GM19372 (cell line): Measurements from ENCODE around the gene RYR3.

Experiments
- ATAC-seq: cut with Tn5 transposase; IDR thresholded peaks from one replicate; pipeline ENCODE4 v1.9.1; 2021; ENCODE audit warnings: mild to moderate bottlenecking, low read depth, moderate library complexity; ENCODE audit not compliant: unreplicated experiment

RYR3 gene

GRCh38 chr15:33851079-33851478 is 540.3 kb downstream of the RYR3 start:
- no peak for ATAC-seq

GRCh38 chr15:33852094-33852493 is 541.3 kb downstream of the RYR3 start:
- no peak for ATAC-seq

GRCh38 chr15:33852570-33852969 is 541.8 kb downstream of the RYR3 start:
- ATAC-seq, result no peak

- no peak for ATAC-seq
These were observed 547.0 kb downstream of the RYR3 start for GRCh38 chr15:33857726-33858125.

GRCh38 chr15:33858836-33859235 is 548.1 kb downstream of the RYR3 start:
- ATAC-seq, result no peak

- ATAC-seq, result no peak
These were observed 549.3 kb downstream of the RYR3 start for GRCh38 chr15:33859992-33860545.

GRCh38 chr15:33860754-33861153 is 550.0 kb downstream of the RYR3 start:
- no peak for ATAC-seq

GRCh38 chr15:33864360-33865075 is 553.8 kb downstream of the RYR3 start:
- no peak for ATAC-seq

GRCh38 chr15:33865416-33865815 is 554.6 kb downstream of the RYR3 start:
- ATAC-seq, result no peak

- no peak for ATAC-seq
These were observed 555.5 kb downstream of the RYR3 start for GRCh38 chr15:33866101-33866737.

- ATAC-seq, result no peak
These were observed 561.2 kb downstream of the RYR3 start for GRCh38 chr15:33871980-33872379.

GRCh38 chr15:33872416-33873106 is 561.8 kb downstream of the RYR3 start:
- no peak for ATAC-seq

- no peak for ATAC-seq
These were observed 563.4 kb downstream of the RYR3 start for GRCh38 chr15:33874156-33874555.

GRCh38 chr15:33882921-33883320 is 572.2 kb downstream of the RYR3 start:
- ATAC-seq, result no peak

GRCh38 chr15:33888176-33888575 is 577.4 kb downstream of the RYR3 start:
- ATAC-seq, result no peak

- ATAC-seq, result peak; percentile 72
These were observed 583.4 kb downstream of the RYR3 start for GRCh38 chr15:33894193-33894592.

GRCh38 chr15:33902043-33902442 is 591.3 kb downstream of the RYR3 start:
- no peak for ATAC-seq

GRCh38 chr15:33903661-33904060 is 592.9 kb downstream of the RYR3 start:
- ATAC-seq, result no peak

GRCh38 chr15:33907326-33907725 is 596.6 kb downstream of the RYR3 start:
- no peak for ATAC-seq

- ATAC-seq, result no peak
These were observed 597.6 kb downstream of the RYR3 start for GRCh38 chr15:33908406-33908805.

GRCh38 chr15:33910741-33911140 is 600.0 kb downstream of the RYR3 start:
- no peak for ATAC-seq
